Stimulated activated CD4-positive, alpha-beta T cell treated with anti-CD3 and anti-CD28 coated beads, Interleukin-2, amount 100 ng/mL, for 24 hours (primary cell): Measurements from ENCODE around the gene ZMYND8.

Experiments
- DNase-seq, 2 donors: peaks; one replicate each; pipeline ENCODE4 v3.0.0-alpha.2; 2020

Gene ZMYND8

DNA sequence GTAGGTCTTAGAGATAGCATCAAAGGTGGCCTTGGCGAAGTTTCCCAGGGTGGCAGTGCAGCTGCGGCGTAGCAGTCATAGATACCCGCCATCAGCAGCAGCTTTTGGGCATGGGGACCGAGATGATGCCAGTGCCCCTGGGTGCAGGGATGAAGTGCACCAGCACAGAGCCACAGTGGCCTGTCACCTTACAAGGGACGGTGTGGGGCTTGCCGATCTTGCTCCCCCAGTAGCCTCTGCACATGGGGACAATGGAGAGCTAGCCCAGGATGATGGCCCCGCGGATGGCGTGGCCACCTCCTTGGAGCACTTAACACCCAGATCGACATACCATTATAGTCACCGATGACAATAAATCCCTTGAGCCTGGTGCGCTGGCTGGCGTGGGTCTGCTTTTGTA is 195.5 kb downstream of the ZMYND8 start:
- DNase-seq, result no peak

DNA sequence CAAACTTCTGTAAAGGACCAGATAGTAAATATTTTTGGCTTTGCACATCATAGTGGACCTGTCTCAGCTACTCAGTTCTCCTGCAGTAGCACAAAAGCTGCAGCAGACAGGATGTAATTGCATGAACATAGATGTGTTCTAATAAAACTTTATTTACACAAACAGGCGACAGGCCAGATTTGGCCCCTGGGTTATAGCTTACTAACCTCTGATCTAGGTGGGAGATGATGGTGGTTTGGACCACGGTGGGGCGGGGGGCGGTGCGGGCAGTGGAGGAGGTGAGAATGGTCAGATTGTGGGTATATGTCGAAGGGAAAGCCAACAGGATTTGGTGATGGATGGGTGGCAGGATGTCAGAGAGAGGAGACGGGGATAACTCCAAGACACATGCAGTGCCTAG is 196.3 kb downstream of the ZMYND8 start:
- DNase-seq, result no peak
